NCI-H2196 treated with DMSO at 0.1 percent for 48 hours (cell line): ENCODE results near the gene TCF7L2.
"Not testable (repeated sequence)": the region's sequence is repeated elsewhere in the genome, so short reads cannot be mapped to it uniquely, and the experiment has no call there.

ENCODE experiments used
- DNase-seq: peaks from one replicate; lab custom pipeline; 2025; ENCODE audit not compliant: unreplicated experiment; lab: John Stamatoyannopoulos, UW

The TCF7L2 gene

GRCh38 chr10:113089551-113089950 is 139.5 kb downstream of the TCF7L2 start:
- DNase-seq = no peak

GRCh38 chr10:113091920-113092319 is 141.9 kb downstream of the TCF7L2 start:
- no peak for DNase-seq

- DNase-seq = no peak
Observed at GRCh38 chr10:113093188-113094113, 143.4 kb downstream of the TCF7L2 start.

GRCh38 chr10:113094114-113094486 is 144.1 kb downstream of the TCF7L2 start:
- DNase-seq = no peak

- no peak for DNase-seq
Observed at GRCh38 chr10:113095419-113096127, 145.5 kb downstream of the TCF7L2 start.

- no peak for DNase-seq
Observed at GRCh38 chr10:113096128-113096996, 146.3 kb downstream of the TCF7L2 start.

GRCh38 chr10:113097036-113097435 is 147.0 kb downstream of the TCF7L2 start:
- DNase-seq = no peak

GRCh38 chr10:113099431-113100183 is 149.6 kb downstream of the TCF7L2 start:
- no peak for DNase-seq

- no peak for DNase-seq
Observed at GRCh38 chr10:113100281-113100680, 150.2 kb downstream of the TCF7L2 start.

GRCh38 chr10:113103131-113103840 is 153.2 kb downstream of the TCF7L2 start:
- no peak for DNase-seq

GRCh38 chr10:113104047-113104446 is 154.0 kb downstream of the TCF7L2 start:
- DNase-seq = no peak

GRCh38 chr10:113108194-113108835 is 158.3 kb downstream of the TCF7L2 start:
- no peak for DNase-seq

GRCh38 chr10:113108948-113109347 is 158.9 kb downstream of the TCF7L2 start:
- no peak for DNase-seq

GRCh38 chr10:113109482-113109881 is 159.4 kb downstream of the TCF7L2 start:
- DNase-seq = not testable (repeated sequence)

- DNase-seq = no peak
Observed at GRCh38 chr10:113111260-113111659, 161.2 kb downstream of the TCF7L2 start.

GRCh38 chr10:113111900-113112853 is 162.1 kb downstream of the TCF7L2 start:
- no peak for DNase-seq

GRCh38 chr10:113113241-113113640 is 163.2 kb downstream of the TCF7L2 start:
- DNase-seq = no peak

GRCh38 chr10:113113918-113114317 is 163.9 kb downstream of the TCF7L2 start:
- no peak for DNase-seq
